H9 (cell line): Measurements from ENCODE around the gene AFAP1L2. TPM values are rescaled to one million over a fixed set of nuclear protein-coding genes. Genes with fewer than 3 reads are reported as not detected.

Experiments
- DNase-seq: peaks from one replicate; pipeline ENCODE4 v3.0.0-alpha.2; 2017
- H2AFZ ChIP-seq: one replicate; pipeline ENCODE4 v1.6.1; 2013; ENCODE audit warnings: mild to moderate bottlenecking, low read length, control low read depth, moderate library complexity
- H2AK5ac ChIP-seq: 2 replicates; pipeline ENCODE4 v1.6.1; 2013; ENCODE audit warnings: low read length, control low read depth, mixed read lengths; ENCODE audit not compliant: insufficient read length
- H2BK120ac ChIP-seq: one replicate; pipeline ENCODE4 v1.6.1; 2013; ENCODE audit warnings: low read depth, mild to moderate bottlenecking, low read length, control low read depth, inconsistent platforms; ENCODE audit not compliant: poor library complexity, severe bottlenecking
- H2BK12ac ChIP-seq: 2 replicates; pipeline ENCODE4 v1.6.1; 2013; ENCODE audit warnings: low read length, control low read depth, mixed read lengths, low read depth; ENCODE audit not compliant: insufficient read length
- H2BK15ac ChIP-seq: 2 replicates; pipeline ENCODE4 v1.6.1; 2013; ENCODE audit warnings: low read depth, low read length, control low read depth
- H2BK20ac ChIP-seq: one replicate; pipeline ENCODE4 v1.6.1; 2013; ENCODE audit warnings: low read depth, mild to moderate bottlenecking, low read length, control low read depth, inconsistent platforms; ENCODE audit not compliant: poor library complexity, severe bottlenecking
- H2BK5ac ChIP-seq: 2 replicates; pipeline ENCODE4 v1.6.1; 2013; ENCODE audit warnings: low read length, control low read depth, mixed read lengths; ENCODE audit not compliant: insufficient read length
- H3K14ac ChIP-seq: 2 replicates; pipeline ENCODE4 v1.6.1; 2013; ENCODE audit warnings: low read length, control low read depth; ENCODE audit not compliant: insufficient read depth
- H3K18ac ChIP-seq: 2 replicates; pipeline ENCODE4 v1.6.1; 2013; ENCODE audit warnings: low read depth, mild to moderate bottlenecking, mixed read lengths, low read length, control low read depth; ENCODE audit not compliant: insufficient read length
- H3K23ac ChIP-seq: 2 replicates; pipeline ENCODE4 v1.6.1; 2013; ENCODE audit warnings: low read length, control low read depth, mixed read lengths, low read depth; ENCODE audit not compliant: insufficient read length
- H3K23me2 ChIP-seq: 2 replicates; pipeline ENCODE4 v1.6.1; 2013; ENCODE audit warnings: low read depth, mild to moderate bottlenecking, mixed read lengths, low read length, control low read depth; ENCODE audit not compliant: insufficient read length, poor library complexity, severe bottlenecking
- H3K27ac ChIP-seq: 2 replicates; pipeline ENCODE4 v1.5.1; 2013; ENCODE audit warnings: low read length, control low read depth, mixed read lengths, low read depth; ENCODE audit not compliant: insufficient read length
- H3K27me3 ChIP-seq: 2 replicates; pipeline ENCODE4 v1.6.1; 2013; ENCODE audit warnings: low read length, control low read depth, inconsistent platforms; ENCODE audit not compliant: insufficient read depth
- H3K4ac ChIP-seq: 2 replicates; pipeline ENCODE4 v1.6.1; 2013; ENCODE audit warnings: low read depth, mild to moderate bottlenecking, control low read depth, inconsistent platforms, low read length, moderate library complexity
- H3K4me1 ChIP-seq: 2 replicates; pipeline ENCODE4 v1.6.1; 2013; ENCODE audit warnings: low read length, control low read depth, inconsistent platforms; ENCODE audit not compliant: insufficient read depth
- H3K4me2 ChIP-seq: 2 replicates; pipeline ENCODE4 v1.6.1; 2013; ENCODE audit warnings: low read length, control low read depth, mixed read lengths; ENCODE audit not compliant: insufficient read length, insufficient read depth
- H3K56ac ChIP-seq: 2 replicates; pipeline ENCODE4 v1.6.1; 2013; ENCODE audit warnings: low read depth, mild to moderate bottlenecking, mixed read lengths, low read length, control low read depth; ENCODE audit not compliant: insufficient read length
- H3K79me1 ChIP-seq: 2 replicates; pipeline ENCODE4 v1.6.1; 2013; ENCODE audit warnings: low read depth, mild to moderate bottlenecking, moderate library complexity, low read length, control low read depth, inconsistent platforms; ENCODE audit not compliant: insufficient read depth, poor library complexity, severe bottlenecking
- H3K79me2 ChIP-seq: 2 replicates; pipeline ENCODE4 v1.6.1; 2013; ENCODE audit warnings: low read length, control low read depth, inconsistent platforms; ENCODE audit not compliant: insufficient read depth
- H3K9ac ChIP-seq: 2 replicates; pipeline ENCODE4 v1.6.1; 2013; ENCODE audit warnings: low read length, control low read depth, mixed read lengths; ENCODE audit not compliant: insufficient read length; ENCODE audit errors: extremely low read depth
- H3K9me3 ChIP-seq: one replicate; pipeline ENCODE4 v1.6.1; 2013; ENCODE audit warnings: low read depth, low read length, inconsistent platforms; ENCODE audit not compliant: control insufficient read depth
- H3T11ph ChIP-seq: one replicate; pipeline ENCODE4 v1.6.1; 2013; ENCODE audit warnings: mild to moderate bottlenecking, low read length, control low read depth, inconsistent platforms
- H4K20me1 ChIP-seq: one replicate; pipeline ENCODE4 v1.6.1; 2013; ENCODE audit not compliant: control insufficient read depth, insufficient read length, insufficient read depth
- H4K5ac ChIP-seq: 2 replicates; pipeline ENCODE4 v1.6.1; 2013; ENCODE audit warnings: low read depth, mild to moderate bottlenecking, mixed read lengths, low read length, control low read depth; ENCODE audit not compliant: insufficient read length
- H4K8ac ChIP-seq: replicated peaks from 2 replicates; pipeline ENCODE4 v1.6.1; 2013; ENCODE audit warnings: low read length, control low read depth, mixed read lengths, low read depth; ENCODE audit not compliant: insufficient read length
- H4K91ac ChIP-seq: 2 replicates; pipeline ENCODE4 v1.6.1; 2013; ENCODE audit warnings: low read depth, mild to moderate bottlenecking, moderate library complexity, mixed read lengths, low read length, control low read depth; ENCODE audit not compliant: insufficient read length
- H3K27ac Mint-ChIP-seq, 3 experiments: 2 replicates in 2 of 3; 3 replicates in 1 of 3; pipeline ENCODE4 v1.8.0; 2020 to 2021; ENCODE audit warnings: mixed read lengths in 3 of 3, mild to moderate bottlenecking in 1 of 3, moderate library complexity in 1 of 3
- H3K27me3 Mint-ChIP-seq: 2 replicates; pipeline ENCODE4 v1.8.0; 2021; ENCODE audit warnings: low read depth, mild to moderate bottlenecking, moderate library complexity, mixed read lengths
- H3K36me3 Mint-ChIP-seq, 3 experiments: 2 replicates in 2 of 3; 3 replicates in 1 of 3; pipeline ENCODE4 v1.8.0; 2020 to 2021; ENCODE audit warnings: low read depth in 3 of 3, mixed read lengths in 3 of 3; ENCODE audit not compliant: insufficient read depth in 1 of 3
- H3K4me1 Mint-ChIP-seq, 2 experiments: 2 replicates each; pipeline ENCODE4 v1.8.0; 2020; ENCODE audit warnings: mixed read lengths in 2 of 2
- H3K4me3 Mint-ChIP-seq, 2 experiments: 2 replicates in 1 of 2; 3 replicates in 1 of 2; pipeline ENCODE4 v1.8.0; 2020 to 2021; ENCODE audit warnings: mild to moderate bottlenecking in 2 of 2, mixed read lengths in 2 of 2, moderate library complexity in 1 of 2
- H3K9me3 Mint-ChIP-seq, 2 experiments: 2 replicates in 1 of 2; 3 replicates in 1 of 2; pipeline ENCODE4 v1.8.0; 2020; ENCODE audit warnings: mild to moderate bottlenecking in 2 of 2, mixed read lengths in 2 of 2, moderate library complexity in 1 of 2
- CTCF ChIP-seq: fragments of 200-600 bp; sonication (generic); conservative IDR thresholded peaks from 3 replicates; pipeline ENCODE4 v1.8.0; 2021; ENCODE audit warnings: antibody characterized with exemption, mild to moderate bottlenecking
- WGBS: extraction: QIAGEN DNeasy Blood & Tissue Kit; methylation state at CpG from one replicate; pipeline ENCODE4 v1.1.7; 2013; ENCODE audit warnings: missing lambda C conversion rate, low lambda C conversion rate, mixed read lengths; ENCODE audit not compliant: insufficient read length; ENCODE audit errors: extremely low coverage; 5-methylcytosine and 5-hydroxymethylcytosine counted together
- total RNA-seq: library from RNA; stranded (reverse); gene quantifications from 2 replicates; pipeline ENCODE4 v1.2.1, GENCODE V29; 2021

Gene AFAP1L2
- total RNA-seq, 1 experiment from 2014 or later = 0.77 TPM

- Mint-ChIP-seq H3K4me1 (peaks cover 9 to 16% of the 10 kb centered on the region in 2 experiments), H3K36me3 (no peaks in the 10 kb centered on the region), H3K9me3 (no peaks in the 10 kb centered on the region), H3K27me3 (peaks cover 60% of the 10 kb centered on the region), H3K27ac (no peak overlapping the region), H3K4me3 (no peak overlapping the region)
- TF ChIP-seq CTCF = no peak
- Histone ChIP-seq H3K18ac (no peak overlapping the region), H4K20me1 (no peaks in the 10 kb centered on the region), H3K14ac (no peak overlapping the region), H2BK120ac (no peak overlapping the region), H3K23ac (no peak overlapping the region), H4K5ac (no peak overlapping the region), H3K56ac (no peak overlapping the region), H2AFZ (no peak overlapping the region), H3K9me3 (no peaks in the 10 kb centered on the region), H2BK12ac (no peak overlapping the region), H2AK5ac (no peak overlapping the region), H4K8ac (no peak overlapping the region), H3K4me2 (no peak overlapping the region), H2BK5ac (no peak overlapping the region), H3K4me1 (peaks cover 3% of the 10 kb centered on the region; the same call in 1 of the 2 replicates), H3K27ac (no peak overlapping the region), H2BK20ac (no peak overlapping the region), H4K91ac (no peak overlapping the region), H2BK15ac (no peak overlapping the region), H3K79me1 (no peaks in the 10 kb centered on the region), H3K9ac (no peak overlapping the region), H3K4ac (no peak overlapping the region), H3K79me2 (no peaks in the 10 kb centered on the region), H3T11ph (no peak overlapping the region), H3K27me3 (no peaks in the 10 kb centered on the region), H3K23me2 (no peaks in the 10 kb centered on the region)
- WGBS = no CpG with 5 or more reads among the region's 6 CpGs
- no peak for DNase-seq
Measured at GRCh38 chr10:114395366-114396022, 8.8 kb downstream of the AFAP1L2 start.
